GM19463 (cell line): Measurements from ENCODE around the gene HLA-DRB1.
"Not testable (repeated sequence)": the region's sequence is repeated elsewhere in the genome, so short reads cannot be mapped to it uniquely, and the experiment has no call there.

Experiments
- ATAC-seq: cut with Tn5 transposase; IDR thresholded peaks from one replicate; pipeline ENCODE4 v1.9.1; 2021; ENCODE audit warnings: mild to moderate bottlenecking, moderate library complexity; ENCODE audit not compliant: unreplicated experiment

Gene HLA-DRB1

DNA sequence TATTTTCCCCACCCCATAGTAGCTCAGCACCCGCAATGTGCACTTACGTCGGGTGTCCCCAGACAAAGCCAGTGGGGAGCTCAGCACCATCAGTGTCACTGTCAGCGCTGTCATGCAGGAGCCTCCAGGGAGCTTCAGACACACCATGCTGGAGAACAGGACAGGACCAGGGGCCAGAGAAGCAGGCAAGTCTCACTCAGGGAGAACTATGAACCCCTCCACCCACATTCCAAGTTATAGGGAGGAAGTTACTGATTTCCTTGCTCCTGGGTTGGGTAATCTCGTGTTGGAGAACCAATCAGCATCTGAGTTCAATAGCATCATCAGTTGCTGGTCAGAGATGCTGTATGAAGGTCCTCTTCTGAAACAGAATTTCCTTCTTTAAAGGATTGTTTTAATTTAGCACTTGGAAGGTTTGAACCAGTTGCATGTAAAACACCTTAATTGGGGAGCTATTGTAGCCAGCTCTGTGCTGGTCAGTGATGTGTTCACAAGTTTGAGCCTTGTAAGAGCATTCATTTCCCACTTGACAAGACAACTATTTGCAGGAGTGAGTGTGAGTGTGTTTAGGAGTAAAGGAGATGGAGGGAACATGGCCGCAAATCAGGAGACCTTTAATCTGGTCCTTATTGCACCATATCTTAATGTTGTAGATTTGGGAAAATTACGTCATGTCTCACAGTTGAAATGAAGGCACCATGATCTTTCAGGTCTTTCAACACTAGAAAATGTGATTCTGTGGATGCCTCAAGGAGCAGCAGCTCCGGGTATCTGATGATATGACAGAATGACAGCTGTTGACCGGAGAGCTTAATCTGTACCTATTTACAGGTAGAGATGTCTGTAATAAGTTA is at the start of gene HLA-DRB1:
Gene HLA-DRB1 (minus strand): TSS at position 253 of the 854 bp plus-strand sequence. CDS start 106 bp downstream, at position 147.
- peak; percentile 96 for ATAC-seq

DNA sequence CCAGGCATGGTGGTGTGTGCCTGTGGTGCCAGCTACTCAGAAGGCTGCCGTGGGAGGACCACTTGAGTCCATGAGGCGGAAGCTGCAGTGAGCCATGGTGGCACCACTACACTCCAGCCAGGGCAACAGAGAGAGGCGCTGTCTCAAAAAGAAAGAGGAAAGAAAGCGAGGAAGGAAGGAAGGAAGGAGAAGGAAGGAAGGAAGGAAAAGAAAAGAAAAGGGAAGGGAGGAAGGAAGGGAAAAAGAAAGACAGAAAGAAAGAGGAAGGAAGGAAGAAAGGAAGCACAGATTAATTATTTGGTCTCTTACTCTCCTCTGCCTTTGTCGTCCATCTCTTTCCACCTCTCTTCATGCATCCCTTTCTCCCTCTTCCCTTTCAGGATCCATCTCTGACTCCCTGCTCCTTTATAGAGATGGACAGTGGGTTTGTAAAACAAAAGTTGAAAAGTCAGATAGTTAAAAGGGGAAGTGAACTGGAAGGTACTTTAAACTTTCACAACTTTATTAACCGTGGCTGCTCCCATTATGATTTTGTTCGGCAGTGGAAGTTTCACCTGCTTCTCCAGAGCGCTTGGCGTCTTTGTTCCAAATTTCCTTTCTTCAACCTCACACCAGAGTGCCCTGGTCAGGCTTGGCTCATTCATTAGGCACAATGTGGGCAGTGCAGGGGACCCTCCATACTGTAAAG is 49.0 kb upstream of the HLA-DRB1 start:
- ATAC-seq: no peak

DNA sequence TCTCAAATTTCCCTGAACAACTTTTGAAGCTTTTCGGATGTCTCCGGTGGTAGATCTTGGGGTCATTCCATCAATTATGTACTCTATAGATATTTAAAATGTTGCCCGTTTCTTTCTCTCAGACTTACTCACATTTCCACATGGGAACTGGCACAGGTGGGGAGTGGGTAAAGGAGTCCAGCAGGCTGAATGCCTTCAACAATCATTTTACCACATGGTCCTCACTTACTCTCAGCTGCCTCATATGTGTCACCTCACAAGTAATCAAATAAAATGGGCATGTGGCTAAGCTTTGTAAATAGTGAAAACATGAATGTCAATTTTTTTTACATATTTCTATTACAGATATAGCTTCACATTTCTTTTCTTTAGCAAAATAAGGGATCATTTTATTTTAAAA is 48.2 kb upstream of the HLA-DRB1 start:
- ATAC-seq: no peak

DNA sequence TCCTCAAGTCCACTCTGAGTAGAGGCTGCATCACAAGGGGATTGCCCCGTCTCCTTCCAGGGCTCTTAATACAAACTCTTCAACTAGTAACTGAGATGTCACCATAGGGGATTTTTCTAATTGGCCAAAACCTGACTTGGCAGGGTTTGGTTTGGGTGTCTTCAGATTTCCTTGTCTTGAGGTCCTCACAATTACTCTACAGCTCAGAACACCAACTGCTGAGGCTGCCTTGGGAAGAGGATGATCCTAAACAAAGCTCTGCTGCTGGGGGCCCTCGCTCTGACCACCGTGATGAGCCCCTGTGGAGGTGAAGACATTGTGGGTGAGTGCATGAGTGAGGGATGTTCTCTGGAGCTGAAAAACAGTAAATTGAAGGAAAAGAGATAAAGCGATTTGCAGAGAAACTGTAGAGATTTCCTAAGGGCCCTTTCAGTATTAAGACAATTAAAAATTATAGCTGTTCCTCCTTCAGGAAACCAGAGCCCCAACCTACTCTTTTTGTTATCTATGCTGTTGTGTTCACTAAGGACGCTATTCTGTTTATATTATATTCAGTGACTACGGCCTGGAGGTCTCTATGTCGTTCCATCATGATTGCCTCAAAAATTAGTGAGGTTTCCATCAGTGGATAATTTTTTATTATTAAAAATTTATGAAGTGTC is 47.7 kb upstream of the HLA-DRB1 start, which contains the start of gene HLA-DQA1:
Gene HLA-DQA1 (plus strand): TSS at position 188 of the 662 bp plus-strand sequence. CDS start 53 bp downstream, at position 241.
- ATAC-seq: peak; percentile 78

DNA sequence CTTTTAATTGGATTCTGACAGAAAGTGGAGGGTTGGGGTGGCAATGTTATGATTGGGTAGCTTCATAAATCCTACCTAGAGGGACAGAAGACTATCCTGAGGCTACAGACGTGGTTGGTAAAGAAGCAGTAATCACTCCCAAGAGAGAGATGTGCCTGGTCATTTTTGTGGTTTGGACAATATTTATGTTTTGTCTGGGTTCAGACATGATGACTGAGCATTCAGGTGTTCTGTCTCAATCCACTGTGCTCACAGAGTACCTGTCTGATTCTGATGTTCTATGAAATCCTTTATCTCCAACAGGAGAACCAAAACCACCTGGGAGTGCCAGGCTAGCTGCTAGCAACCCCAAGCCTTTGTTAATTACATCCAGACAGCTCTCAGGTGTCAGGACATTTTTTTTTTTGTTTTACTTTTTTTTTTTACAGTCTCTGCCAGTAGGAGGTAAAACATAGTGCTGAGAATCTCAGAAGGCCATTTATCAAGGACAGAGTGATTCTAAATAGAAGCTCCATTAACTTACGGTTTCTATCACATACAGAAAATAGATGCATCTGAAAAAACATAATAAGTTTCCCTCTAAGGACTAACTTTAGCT is 46.0 kb upstream of the HLA-DRB1 start:
- ATAC-seq: no peak

DNA sequence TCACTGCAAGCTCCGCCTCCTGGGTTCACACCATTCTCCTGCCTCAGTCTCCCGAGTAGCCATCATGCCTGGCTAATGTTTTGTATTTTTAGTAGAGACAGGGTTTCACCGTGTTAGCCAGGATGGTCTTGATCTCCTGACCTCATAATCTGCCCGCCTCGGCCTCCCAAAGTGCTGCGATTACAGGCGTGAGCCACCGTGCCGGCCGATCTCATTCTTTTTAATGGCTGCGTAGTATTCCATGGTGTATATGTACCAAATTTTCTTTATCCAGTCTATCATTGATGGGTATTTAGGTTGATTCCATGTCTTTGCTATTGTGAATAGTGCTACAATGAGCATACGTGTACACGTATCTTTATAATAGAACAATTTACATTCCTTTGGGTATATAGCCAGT is 40.1 kb upstream of the HLA-DRB1 start:
- not testable (repeated sequence) for ATAC-seq

DNA sequence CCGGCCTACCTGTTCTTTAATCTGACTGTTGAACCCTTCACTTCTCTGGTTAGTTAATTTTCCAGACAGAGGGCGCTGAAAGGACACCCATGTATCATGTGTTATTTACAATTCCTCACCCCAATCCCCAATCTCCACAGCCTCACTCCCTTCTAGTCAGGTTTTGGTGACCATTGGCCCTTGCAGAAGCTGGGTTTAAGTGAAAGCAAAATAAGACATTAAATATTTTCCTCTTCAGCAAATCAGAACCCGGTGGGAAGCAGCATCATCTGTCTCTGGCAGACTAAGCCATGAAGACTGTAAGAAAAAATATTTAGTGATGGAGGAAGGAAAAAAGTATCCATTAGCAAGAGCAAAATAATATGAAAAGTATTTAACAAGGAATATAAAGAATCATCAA is 38.2 kb upstream of the HLA-DRB1 start:
- ATAC-seq: peak; percentile 40

DNA sequence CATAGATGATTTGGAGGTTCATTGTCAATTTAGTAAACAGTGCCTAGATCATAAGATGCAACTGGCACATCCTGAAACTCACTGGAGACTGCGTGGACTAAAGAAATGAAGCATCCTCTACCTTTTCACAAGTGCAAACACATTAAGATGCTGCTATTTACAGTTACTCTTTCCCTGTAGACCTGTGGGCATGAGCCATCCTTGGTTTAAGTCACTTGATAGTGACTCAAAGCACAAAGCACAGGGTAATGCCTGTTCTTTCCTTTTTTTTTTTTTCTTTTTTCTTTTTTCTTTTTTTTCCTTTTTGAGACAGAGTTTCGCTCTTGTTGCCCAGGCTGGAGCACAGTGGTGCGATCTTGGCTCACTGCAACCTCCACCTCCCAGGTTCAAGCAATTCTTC is 37.6 kb upstream of the HLA-DRB1 start:
- ATAC-seq: no peak

DNA sequence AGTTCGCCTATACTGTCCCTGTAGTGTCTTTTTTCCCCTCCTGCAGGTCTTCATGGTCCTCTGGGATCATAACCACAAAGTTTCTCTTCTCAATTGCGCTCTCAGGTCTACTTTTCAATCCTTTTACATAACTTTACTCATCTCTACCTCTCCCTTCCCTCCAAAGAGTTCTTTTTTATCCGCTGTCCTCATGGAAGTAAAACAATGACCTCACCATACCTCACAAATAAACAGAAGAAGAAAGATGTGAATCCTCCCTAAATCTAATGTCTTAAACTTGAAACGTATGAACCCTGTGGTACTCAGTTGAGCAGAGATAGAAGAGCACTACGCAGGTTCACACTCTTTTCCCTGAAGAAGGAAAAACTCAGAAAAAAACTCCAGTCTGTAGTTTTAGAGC is 35.5 kb upstream of the HLA-DRB1 start:
- ATAC-seq: no peak

DNA sequence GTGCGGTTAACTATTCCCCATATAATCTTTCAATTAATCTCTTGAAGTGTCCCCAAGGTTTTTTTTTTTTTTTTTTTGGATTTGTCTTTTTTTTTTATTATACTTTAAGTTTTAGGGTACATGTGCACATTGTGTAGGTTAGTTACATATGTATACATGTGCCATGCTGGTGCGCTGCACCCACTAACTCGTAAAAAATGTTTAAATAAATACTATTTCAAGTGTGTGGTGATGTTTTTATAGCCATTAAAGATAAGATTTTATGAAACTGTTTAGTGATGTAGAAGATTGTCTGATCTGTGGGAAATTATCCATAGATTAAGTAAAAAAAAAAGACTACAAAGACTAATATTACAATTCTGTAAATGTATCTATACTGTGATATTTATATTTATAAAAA is 34.9 kb upstream of the HLA-DRB1 start:
- no peak for ATAC-seq

DNA sequence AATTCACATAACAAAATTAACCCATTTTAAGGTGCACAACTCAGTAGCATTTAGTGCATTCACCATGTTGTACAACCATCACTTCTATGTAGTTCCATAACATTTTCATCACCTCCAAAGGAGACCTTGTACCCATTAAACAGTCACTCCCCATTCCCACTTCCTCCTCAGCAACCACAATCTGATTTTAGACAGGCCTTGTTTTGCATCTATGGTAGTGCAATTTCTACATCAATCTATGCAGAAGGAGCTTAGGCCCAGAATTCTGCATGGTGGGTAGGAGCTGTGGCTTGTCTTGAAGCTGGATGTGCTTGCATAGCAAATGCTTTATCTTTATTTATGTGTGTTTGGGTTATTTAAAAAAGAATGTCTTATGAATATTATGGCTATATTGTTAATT is 34.0 kb upstream of the HLA-DRB1 start:
- no peak for ATAC-seq

DNA sequence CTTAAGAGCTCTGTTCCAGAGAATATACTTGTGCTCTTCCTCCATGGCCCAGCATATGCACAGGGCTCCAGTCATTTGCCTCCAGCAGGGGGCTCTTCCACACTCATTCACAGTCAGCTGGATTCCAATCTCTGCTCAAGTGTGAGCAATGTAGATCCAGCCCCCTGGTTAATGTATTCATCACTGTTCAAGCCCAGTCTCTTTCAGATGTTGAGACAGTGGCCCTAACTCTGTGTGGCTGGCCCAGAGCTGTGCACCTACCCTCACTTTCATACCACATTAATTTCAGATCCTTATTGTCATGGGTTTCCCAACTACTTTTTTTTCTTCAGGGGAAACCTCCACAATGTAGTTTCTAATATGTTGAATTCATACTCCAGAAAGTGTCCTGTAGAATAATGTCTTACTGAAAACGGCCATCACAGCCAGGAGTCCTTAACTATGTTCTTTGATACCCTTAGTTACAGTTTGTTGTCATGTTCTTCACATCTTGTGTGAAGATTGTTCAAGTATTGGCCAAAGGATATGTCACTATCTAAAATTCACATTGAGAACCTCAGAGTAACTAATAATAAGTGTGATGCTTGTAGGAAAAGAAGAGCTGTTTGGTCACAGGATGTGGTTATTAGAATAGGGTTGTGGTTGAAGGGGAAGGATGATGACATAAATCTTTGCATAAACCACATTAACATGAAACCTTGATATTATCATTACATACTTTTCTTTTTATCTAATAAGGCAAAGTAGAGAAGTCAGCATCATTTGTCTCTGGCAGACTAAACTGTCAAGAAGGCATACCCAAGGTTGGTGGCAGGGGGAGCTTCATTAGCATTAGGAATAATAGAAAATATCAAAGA is 33.1 kb upstream of the HLA-DRB1 start:
- ATAC-seq: peak; percentile 74

DNA sequence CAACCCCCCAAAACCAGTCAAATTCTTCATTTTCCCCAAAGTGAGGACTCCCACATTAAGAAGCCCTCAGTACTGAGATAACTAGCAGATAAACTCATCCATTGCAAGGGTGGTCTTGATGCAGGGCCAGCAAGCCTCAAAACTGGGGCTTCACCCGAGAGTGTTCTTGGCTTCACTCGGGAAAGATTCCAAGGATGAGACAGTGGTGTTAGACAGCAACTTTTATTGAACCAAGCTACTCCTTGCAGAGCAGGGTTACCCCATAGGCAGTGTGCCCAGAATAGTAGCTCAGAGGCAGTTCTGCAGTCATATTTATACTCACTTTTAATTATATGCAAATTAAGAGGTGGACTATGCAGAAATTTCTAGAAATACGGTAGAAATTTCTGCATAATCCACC is 31.7 kb upstream of the HLA-DRB1 start:
- ATAC-seq: no peak

DNA sequence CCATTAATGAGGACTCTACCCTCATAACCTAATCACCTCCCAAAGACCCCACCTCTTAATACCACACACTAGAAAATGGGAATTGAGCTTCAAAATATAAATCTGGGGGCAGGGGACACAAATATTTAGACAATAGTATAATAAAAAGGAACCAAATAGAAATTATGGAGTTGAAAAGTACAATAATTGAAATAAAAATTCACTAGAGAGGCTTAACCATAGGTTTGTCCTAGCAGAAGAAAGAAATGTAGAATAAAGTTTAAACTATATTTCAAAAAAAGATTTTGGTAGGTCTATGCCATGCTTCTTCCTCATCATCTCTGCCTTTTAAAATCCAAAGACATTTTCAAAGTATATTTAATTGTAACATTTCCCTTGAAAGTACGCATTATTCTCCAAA is 28.1 kb upstream of the HLA-DRB1 start:
- no peak for ATAC-seq

DNA sequence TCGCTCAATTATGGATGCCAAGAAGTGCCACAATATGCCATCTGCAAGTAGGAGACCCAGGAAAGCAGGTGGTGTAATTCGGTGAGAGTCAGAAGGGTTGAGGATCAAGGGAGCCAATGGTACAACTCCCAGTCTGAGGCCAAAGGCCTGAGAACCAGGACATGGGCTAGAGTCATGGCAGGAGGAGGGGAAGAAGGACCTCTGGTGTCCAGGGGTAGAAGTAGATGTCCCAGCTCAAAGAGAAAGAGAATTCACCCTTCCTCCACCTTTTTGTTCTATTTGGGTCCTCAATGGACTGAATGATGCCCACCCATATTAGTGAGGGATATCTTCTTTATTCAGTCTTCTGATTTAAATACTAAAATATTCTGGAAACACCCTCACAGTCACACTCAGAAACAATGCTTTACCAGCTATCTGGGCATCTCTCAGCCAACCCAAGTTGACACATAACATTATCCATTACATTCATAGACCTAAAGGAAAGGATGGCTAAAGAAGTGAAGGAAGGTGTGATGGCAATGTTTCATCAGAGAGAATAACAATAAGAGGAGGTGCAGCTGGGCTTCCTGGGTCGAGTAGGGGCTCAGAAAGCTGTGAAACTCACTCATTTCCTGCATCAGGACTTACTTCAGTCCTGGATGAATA is 26.4 kb upstream of the HLA-DRB1 start:
- no peak for ATAC-seq

DNA sequence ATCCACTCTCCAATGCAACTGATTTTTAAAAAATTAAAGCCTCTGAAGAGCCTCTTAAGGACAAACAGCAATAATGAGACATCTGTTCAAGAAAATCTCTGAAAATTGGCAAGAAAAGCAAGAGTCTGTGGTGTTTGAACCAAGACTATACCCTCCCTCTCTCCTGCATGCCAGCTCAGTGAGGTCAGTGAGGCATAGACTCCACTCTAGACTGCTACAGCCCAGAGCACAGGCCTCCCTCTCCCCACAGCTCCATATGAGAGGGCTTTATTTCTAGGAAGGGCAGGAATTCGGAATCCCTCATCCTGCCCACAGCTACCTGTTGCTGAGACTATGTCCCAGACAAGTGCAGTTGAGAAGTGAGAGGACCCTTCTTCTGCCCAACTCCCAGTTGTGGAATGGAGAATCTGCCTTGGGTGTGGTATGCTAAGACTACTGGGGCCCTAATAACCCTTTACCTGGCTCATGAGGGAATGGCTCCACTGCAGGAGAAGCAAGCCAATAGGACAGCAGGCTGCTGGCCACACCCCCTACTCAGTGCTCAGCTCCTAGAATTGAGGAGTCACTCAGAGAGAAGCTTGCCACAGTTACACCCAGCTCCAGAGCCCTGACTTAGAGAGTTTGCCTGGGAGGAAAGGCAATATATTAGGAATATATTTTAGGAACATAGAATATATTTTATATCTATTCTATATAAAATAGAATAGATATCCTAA is 24.9 kb upstream of the HLA-DRB1 start:
- no peak for ATAC-seq

DNA sequence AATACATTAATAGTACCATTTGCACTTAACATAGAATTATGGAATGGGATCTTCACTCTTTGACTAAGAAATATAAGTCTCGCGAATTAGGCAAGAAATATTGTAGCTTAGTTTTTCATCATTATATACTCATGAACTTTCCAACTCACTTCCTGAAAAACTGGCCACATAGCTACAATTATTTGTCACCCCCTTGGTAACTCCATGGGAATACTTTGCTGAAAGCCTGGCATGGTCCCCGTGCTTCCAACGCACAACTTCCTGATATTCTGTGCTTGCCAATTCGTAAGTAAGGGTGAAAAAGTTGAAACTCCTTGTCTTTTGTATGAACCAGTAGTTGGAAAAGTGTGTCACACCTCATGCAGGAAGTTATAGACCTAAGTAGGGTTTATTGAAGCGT is 23.8 kb upstream of the HLA-DRB1 start:
- no peak for ATAC-seq

DNA sequence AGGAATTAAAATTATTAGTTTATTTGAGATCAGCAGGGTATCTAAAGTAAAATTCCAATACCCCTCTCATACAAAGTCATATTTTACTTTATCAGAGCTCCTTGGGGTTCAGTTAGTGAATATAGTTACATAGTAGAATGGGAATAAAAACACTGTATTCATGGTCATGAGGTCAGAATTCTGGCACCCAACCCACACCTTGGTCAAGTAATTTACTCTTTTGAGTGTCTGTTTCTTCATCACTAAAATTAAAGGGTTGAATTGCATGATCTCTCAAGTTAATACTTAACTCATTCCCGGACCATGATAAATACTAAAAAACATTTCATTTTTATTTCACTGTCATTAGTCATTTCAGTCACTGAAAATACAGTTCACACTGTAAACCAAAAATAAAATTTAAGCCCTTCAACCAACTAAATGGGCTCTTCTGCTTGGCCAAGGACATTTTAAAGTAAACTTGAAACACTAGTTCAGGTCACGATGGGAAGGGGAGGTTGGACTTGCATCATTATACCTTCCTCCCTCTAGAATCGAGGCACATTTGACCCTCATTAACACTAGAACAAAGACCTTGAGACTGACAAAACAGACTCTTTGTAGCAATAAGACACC is 21.1 kb upstream of the HLA-DRB1 start:
- ATAC-seq: no peak
